Omental fat pad (tissue), 4 donors: Measurements from ENCODE around the gene SSH2. TPM values are rescaled to one million over a fixed set of nuclear protein-coding genes. Genes with fewer than 3 reads are reported as not detected.

ENCODE experiments used
- ATAC-seq: fragments of 150-250 bp; one replicate; pipeline ENCODE4 v1.9.1; 2016; ENCODE audit warnings: mild to moderate bottlenecking, moderate library complexity; ENCODE audit not compliant: low FRiP score
- DNase-seq: peaks from one replicate; pipeline ENCODE4 v3.0.0-alpha.2; 2019; ENCODE audit warnings: low spot score
- total RNA-seq, 4 donors: library from RNA; depleted of rRNA; stranded (reverse); fragments of >200 nt; gene quantifications; one replicate each; pipeline ENCODE4 v1.1.0, GENCODE V29; 2016
- TF ChIP-seq, protein P1 (sequence below), 3 donors: fragments of 450-650 bp; IDR thresholded peaks; one replicate each; pipeline ENCODE4 v1.5.1; 2016 to 2017; ENCODE audit warnings: antibody characterized with exemption in 3 of 3, mild to moderate bottlenecking in 3 of 3, moderate library complexity in 2 of 3

Gene SSH2
- total RNA-seq, 4 donors from 2014 or later: 25.1 to 88.0 (median 35.8) TPM

- DNase-seq: no peak
- ATAC-seq: no peak
- TF ChIP-seq, protein P1, sequence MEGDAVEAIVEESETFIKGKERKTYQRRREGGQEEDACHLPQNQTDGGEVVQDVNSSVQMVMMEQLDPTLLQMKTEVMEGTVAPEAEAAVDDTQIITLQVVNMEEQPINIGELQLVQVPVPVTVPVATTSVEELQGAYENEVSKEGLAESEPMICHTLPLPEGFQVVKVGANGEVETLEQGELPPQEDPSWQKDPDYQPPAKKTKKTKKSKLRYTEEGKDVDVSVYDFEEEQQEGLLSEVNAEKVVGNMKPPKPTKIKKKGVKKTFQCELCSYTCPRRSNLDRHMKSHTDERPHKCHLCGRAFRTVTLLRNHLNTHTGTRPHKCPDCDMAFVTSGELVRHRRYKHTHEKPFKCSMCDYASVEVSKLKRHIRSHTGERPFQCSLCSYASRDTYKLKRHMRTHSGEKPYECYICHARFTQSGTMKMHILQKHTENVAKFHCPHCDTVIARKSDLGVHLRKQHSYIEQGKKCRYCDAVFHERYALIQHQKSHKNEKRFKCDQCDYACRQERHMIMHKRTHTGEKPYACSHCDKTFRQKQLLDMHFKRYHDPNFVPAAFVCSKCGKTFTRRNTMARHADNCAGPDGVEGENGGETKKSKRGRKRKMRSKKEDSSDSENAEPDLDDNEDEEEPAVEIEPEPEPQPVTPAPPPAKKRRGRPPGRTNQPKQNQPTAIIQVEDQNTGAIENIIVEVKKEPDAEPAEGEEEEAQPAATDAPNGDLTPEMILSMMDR (IDR thresholded peaks at IDR 0.05): no peak
These were observed 219.5 kb downstream of the SSH2 start for GRCh38 chr17:29710520-29710884.

GRCh38 chr17:29709866-29710519, 220.0 kb downstream of the SSH2 start:
- DNase-seq (no peak), ATAC-seq (no peak)
- TF ChIP-seq, protein P1 (IDR thresholded peaks at IDR 0.05): no peak

DNA sequence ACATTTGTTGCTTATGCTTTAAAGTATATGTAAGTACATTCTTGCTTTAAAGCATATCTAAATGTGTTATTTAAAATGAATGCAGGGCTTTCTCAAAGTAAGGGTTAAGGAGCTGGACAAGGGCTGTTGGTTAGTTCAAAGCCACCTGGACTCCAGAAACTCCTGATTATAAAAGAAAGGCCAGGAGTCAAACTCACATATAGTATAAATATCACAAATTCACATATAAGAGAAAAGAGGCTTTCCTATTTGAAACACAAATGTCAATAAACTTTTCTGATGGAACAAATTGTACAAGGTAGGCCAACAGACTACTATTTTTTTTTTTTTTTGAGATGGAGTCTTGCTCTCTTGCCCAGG, 222.8 kb downstream of the SSH2 start:
- no peak for DNase-seq
- TF ChIP-seq, protein P1 (IDR thresholded peaks at IDR 0.05): no peak
- ATAC-seq: no peak

- no peak for ATAC-seq
- TF ChIP-seq, protein P1 (IDR thresholded peaks at IDR 0.05): no peak
- DNase-seq: no peak
These were observed 224.0 kb downstream of the SSH2 start for GRCh38 chr17:29706045-29706431.

- ATAC-seq (no peak), DNase-seq (no peak)
- TF ChIP-seq, protein P1 (IDR thresholded peaks at IDR 0.05): no peak
These were observed 224.6 kb downstream of the SSH2 start for GRCh38 chr17:29705386-29705785.

- TF ChIP-seq, protein P1 (IDR thresholded peaks at IDR 0.05): no peak
- ATAC-seq: no peak
- DNase-seq: no peak
These were observed 230.7 kb downstream of the SSH2 start for GRCh38 chr17:29699283-29699682.

GRCh38 chr17:29698837-29699236, 231.2 kb downstream of the SSH2 start:
- ATAC-seq (no peak), DNase-seq (no peak)
- TF ChIP-seq, protein P1 (IDR thresholded peaks at IDR 0.05): no peak
